Measurements from ENCODE around the gene ZSCAN21.

ZSCAN21 gene

DNA sequence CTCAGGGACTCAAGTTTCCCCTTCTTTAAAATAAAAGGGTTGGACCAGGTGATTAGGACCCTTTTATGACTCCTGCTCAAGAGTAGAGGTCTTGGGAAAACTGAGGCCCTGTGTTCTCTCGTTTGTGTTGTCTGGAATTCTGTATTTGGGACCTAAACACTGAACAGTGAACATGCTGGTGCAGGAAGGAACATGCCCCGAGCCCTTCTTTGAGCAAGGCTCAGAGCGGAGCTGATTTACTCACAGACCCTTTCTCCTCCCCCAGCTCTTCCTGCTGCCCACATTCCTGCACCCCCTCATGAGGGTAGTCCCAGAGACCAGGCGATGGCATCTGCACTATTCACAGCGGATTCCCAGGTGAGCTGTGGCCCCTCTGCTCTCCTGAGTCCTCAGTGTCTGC, 20.0 kb upstream of the ZSCAN21 start:
- DNase-seq = no peak

- DNase-seq = no peak
Measured at GRCh38 chr7:100033526-100033925, 16.0 kb upstream of the ZSCAN21 start.

GRCh38 chr7:100034871-100035510, 14.6 kb upstream of the ZSCAN21 start:
- DNase-seq = no peak

DNA sequence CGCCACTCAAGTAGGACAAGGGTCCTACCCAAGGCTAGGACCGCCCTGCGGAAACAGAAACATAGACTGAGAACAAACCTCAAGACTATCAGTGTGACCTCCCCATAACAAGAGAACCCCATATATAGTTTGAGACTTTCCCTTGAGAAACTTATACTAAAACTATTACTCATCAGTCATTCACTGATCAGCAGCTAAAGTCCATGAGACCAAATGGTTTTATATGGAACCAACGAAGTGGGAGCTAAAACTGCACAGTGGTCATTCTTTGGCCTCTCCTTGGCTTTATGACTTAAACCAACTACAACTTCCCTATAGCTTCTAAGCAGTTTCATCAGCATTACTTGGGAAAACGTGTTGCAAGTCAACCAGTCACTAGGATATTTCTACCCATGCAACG, 13.7 kb upstream of the ZSCAN21 start:
- DNase-seq = no peak

- DNase-seq = no peak
Measured at GRCh38 chr7:100038326-100038725, 11.2 kb upstream of the ZSCAN21 start.

GRCh38 chr7:100040575-100040974, 9.0 kb upstream of the ZSCAN21 start:
- no peak for DNase-seq

DNA sequence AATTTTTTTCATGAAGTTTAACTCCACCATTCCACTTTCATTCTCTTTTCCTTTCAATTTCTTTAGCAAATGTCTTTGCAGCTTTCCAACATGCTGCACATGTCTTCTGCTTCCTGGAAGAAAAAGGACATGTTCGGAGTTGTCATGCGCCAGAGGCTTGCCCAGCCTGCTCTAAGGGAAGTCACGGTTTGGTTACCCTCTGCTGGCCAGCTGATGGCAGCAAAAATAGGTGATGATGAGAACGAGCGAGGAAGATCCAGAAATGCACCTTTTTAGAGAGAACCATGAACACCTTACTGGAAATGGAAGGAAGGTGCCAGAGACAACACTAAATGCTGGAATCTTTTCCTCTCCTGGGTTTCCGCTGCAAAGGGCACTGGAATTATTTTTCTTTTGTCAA, 4.9 kb upstream of the ZSCAN21 start:
- no peak for DNase-seq

- DNase-seq = no peak
Measured at GRCh38 chr7:100048680-100049079, 894 bp upstream of the ZSCAN21 start.

- no peak for DNase-seq
Measured at GRCh38 chr7:100051611-100052010, 2.0 kb downstream of the ZSCAN21 start.

DNA sequence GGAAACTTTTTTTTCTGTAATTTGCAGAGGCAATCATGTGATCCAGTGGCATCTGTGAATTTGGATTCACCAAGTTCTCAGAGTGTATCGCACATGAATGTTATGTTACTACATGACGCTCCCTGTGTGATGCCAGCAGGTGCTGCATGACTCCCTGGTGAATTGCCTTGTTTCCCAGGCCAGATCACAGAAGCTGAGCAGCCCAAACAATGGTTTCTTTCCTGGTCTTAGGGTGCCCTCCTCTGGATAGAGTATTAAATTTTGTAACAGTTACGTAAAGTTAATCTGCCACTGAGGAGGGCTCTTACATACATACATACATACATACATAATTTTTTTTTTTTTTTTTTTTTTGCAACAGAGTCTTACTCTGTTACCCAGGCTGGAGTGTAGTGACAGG, 3.6 kb downstream of the ZSCAN21 start:
- DNase-seq = no peak

GRCh38 chr7:100057006-100057405, 7.4 kb downstream of the ZSCAN21 start:
- no peak for DNase-seq

GRCh38 chr7:100059251-100059739, 9.7 kb downstream of the ZSCAN21 start:
- DNase-seq = no peak

DNA sequence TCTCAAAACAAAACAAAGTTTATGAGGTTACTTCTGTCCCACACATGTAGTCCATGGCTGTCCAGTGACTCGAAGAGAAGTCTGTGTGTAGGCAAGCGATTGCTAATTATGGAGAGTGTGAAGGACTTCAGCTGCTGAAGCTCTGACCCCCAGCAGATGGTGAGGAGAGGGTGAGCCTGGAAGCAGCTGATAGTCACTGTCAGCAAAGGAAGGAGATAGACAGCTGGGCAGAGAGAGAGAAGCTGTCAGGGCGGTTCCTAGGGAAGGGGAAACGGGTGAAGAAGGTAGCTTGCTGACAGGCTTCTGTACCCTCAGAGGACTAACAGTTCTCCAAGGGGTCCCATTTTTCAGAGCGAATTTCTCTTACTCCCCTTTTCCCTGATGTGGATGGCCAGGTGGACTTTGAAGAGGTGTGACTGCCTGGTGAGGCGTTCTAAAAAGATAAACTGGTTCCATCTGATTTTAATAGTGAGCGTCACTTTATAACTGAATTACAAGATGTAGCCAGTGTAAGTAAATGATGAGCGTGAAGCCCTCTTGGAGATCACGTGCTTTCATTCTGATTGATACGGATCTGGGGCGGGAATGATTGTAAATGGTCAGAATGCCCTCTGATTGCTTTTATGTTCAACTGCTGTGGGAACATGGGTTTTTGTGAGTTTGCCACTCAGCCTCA, 12.1 kb downstream of the ZSCAN21 start:
- no peak for DNase-seq

GRCh38 chr7:100063376-100063775, 13.8 kb downstream of the ZSCAN21 start:
- DNase-seq = no peak

- no peak for DNase-seq
Measured at GRCh38 chr7:100064162-100064561, 14.6 kb downstream of the ZSCAN21 start.

DNA sequence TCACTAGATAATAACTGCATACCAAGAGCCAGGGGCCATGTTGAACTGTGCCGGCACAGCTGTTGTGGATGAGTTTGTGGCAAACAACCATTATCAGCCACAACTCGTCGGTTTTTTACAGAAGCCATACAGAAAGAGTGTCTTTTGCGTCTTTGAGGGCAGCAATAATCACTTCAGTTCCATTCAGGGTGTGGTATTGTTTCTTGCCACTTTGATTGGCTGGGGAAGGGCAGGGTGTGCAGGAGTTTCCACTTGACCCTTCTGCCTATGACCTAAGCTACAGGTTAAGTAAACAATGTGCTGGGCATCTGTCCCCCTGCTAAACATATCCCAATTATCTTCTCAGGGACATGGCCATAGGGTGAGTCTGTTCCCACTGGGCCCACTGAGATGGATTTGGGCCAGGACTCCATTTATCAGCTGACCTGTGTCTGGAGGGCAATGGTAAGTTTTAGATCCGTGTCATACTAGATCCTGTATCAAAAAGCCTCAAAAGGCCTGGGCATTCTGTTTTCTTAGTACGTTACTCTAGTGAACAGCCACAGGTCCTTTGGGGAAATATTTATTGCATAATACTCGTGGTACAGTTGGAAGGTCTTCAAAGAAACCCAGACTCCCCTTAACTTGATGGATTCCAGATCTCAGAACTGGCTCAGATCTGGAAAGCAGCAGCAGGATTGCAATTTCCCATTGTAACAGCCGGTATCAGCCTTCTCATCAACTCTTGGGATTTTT, 16.0 kb downstream of the ZSCAN21 start:
- DNase-seq = no peak

DNA sequence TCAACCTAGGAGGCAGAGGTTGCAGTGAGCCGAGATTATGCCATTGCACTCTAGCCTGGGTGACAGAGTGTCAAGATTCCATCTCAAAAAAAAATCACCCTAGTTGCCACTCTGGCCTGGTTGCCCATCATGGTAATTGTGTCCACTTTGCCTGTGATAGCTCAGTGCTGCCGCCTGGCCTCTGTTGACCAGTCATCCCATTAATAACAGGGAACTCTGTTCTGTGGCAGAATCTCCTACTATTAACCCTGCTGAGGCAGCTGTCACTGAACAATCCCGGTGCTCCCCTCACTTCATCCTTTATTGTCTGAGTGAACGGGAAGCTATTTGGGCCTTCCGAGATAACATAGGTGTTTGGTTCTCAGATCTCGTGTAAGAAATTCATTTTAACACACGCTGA, 17.4 kb downstream of the ZSCAN21 start:
- no peak for DNase-seq

GRCh38 chr7:100069991-100070390, 20.4 kb downstream of the ZSCAN21 start:
- DNase-seq = no peak

DNA sequence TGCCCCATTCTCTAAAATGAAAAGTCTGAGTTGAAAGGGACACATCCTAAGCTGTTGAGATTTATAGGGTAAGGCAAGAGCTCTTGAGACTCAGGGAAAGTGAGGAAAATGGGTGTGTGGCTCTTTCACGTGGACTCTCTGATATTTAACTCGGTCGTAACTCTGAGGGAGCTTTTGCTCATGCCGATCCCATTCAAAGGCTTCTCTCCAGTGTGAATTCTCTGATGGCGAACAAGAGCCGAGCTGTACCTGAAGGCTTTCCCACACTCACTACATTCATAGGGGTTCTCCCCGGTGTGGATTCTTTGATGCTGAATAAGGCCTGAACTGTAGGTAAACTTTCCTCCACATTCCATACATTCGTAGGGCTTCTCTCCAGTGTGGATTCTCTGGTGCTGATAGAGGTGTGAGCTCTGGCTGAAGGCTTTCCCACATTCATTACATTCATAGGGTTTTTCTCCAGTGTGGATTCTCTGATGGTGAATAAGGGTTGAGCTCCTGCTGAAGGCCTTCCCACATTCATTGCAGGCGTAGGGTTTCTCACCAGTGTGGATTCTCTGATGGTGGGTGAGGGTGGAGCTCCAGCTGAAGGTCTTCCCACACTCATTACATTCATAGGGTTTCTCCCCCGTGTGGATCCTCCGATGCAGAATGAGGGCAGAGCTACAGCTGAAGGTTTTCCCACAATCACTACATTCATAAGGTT, 21.6 kb downstream of the ZSCAN21 start:
- no peak for DNase-seq

- DNase-seq = no peak
Measured at GRCh38 chr7:100072462-100072861, 22.9 kb downstream of the ZSCAN21 start.

DNA sequence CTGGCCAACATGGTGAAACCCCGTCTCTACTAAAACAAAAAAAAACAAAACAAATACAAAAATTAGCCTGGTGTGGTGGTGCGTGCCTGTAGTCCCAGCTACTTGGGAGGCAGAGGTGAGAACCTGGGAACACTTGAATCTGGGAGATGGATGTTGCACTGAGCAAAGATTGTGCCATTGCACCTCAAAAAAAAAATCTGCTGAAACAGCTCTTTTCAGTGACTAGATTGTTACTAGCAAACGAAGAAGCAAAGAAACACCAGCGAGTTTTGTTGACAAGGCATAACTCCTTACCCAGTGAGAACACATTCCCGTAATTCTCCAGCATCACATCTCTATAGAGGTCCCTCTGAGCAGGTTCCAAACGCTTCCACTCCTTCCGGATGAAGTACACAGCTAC, 25.3 kb downstream of the ZSCAN21 start:
- no peak for DNase-seq

GRCh38 chr7:100075418-100075817, 25.8 kb downstream of the ZSCAN21 start:
- DNase-seq = no peak

GRCh38 chr7:100077205-100077604, 27.6 kb downstream of the ZSCAN21 start:
- DNase-seq = no peak

Data from activated CD8-positive, alpha-beta memory T cell treated with anti-CD3 and anti-CD28 coated beads, Interleukin-2, amount 50 U/mL, for 48 hours (primary cell).